NCI-H2196 (cell line): ENCODE results near the gene DNM3.

Experiments used
- DNase-seq: peaks from one replicate; lab custom pipeline; 2025; ENCODE audit not compliant: unreplicated experiment; lab: John Stamatoyannopoulos, UW

Gene DNM3

GRCh38 chr1:172086137-172086536, 244.8 kb downstream of the DNM3 start:
- no peak for DNase-seq

- no peak for DNase-seq
Observed at GRCh38 chr1:172088256-172088655, 247.0 kb downstream of the DNM3 start.

GRCh38 chr1:172089768-172090510, 248.6 kb downstream of the DNM3 start:
- DNase-seq, result no peak

GRCh38 chr1:172090511-172090817, 249.2 kb downstream of the DNM3 start:
- no peak for DNase-seq

- no peak for DNase-seq
Observed at GRCh38 chr1:172095846-172096245, 254.5 kb downstream of the DNM3 start.

- no peak for DNase-seq
Observed at GRCh38 chr1:172105230-172105629, 263.9 kb downstream of the DNM3 start.

GRCh38 chr1:172107316-172107975, 266.1 kb downstream of the DNM3 start:
- DNase-seq, result no peak

- DNase-seq, result no peak
Observed at GRCh38 chr1:172108161-172108893, 267.0 kb downstream of the DNM3 start.

GRCh38 chr1:172109359-172109758, 268.1 kb downstream of the DNM3 start:
- no peak for DNase-seq

- DNase-seq, result no peak
Observed at GRCh38 chr1:172112576-172112975, 271.3 kb downstream of the DNM3 start.

- DNase-seq, result no peak
Observed at GRCh38 chr1:172117800-172118199, 276.5 kb downstream of the DNM3 start.

GRCh38 chr1:172118618-172119017, 277.3 kb downstream of the DNM3 start:
- no peak for DNase-seq

- DNase-seq, result no peak
Observed at GRCh38 chr1:172119184-172119583, 277.9 kb downstream of the DNM3 start.

- no peak for DNase-seq
Observed at GRCh38 chr1:172120381-172120780, 279.1 kb downstream of the DNM3 start.

GRCh38 chr1:172121081-172121717, 279.9 kb downstream of the DNM3 start:
- no peak for DNase-seq

GRCh38 chr1:172122381-172122780, 281.1 kb downstream of the DNM3 start:
- no peak for DNase-seq

GRCh38 chr1:172125250-172125649, 284.0 kb downstream of the DNM3 start:
- no peak for DNase-seq

- no peak for DNase-seq
Observed at GRCh38 chr1:172125812-172126430, 284.6 kb downstream of the DNM3 start.

GRCh38 chr1:172132836-172133235, 291.5 kb downstream of the DNM3 start:
- DNase-seq, result no peak

GRCh38 chr1:172134087-172134731, 292.9 kb downstream of the DNM3 start:
- no peak for DNase-seq
